HPDE6-E6E7 (cell line): Measurements from ENCODE around the gene SCLY.
"Not testable (repeated sequence)": the region's sequence is repeated elsewhere in the genome, so short reads cannot be mapped to it uniquely, and the experiment has no call there.

Experiments used
- DNase-seq: peaks from one replicate; pipeline ENCODE4 v3.0.0; 2011; ENCODE audit warnings: missing footprints; ENCODE audit errors: extremely low spot score

The SCLY gene

DNA sequence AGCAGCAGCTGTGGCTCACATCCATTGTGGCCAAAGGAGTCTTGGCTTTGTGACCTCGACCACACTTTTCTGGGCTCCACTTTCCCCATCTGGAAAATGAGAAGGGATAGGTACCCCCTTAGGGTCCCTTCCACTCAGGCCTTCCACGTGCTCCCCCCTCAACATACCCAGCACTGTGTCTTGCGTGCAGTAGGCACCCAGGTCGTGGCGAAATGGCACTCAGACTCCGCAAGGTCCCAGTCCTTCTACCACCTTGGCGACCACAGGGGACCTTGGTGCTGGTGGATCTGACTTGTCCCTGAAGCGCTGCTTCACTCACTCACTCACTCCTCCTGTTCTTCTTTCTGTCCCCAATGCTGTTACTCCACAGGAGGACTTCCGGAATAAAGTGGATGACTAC, 19.9 kb upstream of the SCLY start:
- DNase-seq = no peak

DNA sequence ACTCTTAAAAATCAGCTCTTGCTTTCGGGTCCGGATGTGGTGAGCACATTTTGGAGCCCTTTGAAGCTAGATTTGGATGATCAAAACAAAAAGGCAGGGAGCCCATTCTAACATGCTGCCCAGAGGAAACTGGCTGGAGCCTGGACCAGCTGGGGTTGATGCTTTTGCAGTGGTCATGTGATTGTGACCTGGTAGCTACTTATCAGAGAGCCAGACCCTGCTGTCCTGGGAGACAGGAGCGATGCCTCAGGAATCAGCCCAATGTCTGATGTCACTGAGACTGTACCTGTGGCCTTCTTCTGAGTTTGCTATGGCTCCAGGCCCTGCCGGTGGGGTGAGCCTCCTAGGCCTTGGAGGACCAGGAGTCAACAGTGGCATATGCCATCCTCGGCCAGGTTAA, 18.7 kb upstream of the SCLY start:
- DNase-seq = no peak

DNA sequence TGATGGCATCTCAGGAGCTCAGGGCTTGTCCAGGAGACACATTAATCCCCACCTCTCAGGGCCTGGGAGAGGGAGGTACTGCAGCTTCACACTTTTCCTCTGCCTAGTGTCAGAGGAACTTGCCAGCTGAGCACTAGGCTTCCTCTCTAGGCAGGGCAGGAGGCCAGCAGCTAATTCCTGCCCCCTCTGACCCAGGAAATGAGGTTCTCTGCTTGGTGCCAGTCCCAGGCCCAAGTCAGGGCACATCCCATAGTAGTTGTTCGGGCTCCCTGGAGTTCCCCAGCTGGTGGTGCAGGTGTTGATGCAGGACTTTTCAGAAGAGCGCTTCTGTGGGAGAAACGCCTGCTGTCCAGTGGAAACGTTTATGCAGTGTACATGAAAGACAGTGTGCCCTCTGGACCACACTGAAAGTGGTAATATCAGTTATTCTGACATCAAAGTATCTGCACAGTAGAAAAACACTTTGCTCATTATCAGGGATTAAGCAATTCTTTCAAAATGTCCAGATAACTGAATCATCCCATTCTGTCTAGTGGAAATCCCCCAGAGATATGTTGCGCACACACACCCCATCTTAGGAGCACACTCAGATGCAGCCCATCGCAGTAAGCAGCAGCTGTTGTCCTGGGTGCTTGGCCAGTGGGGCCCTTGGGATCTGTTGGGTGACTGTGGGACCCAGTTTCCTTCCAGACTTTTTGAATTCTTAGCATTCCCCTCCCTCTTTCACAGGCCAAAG, 17.8 kb upstream of the SCLY start:
- no peak for DNase-seq

DNA sequence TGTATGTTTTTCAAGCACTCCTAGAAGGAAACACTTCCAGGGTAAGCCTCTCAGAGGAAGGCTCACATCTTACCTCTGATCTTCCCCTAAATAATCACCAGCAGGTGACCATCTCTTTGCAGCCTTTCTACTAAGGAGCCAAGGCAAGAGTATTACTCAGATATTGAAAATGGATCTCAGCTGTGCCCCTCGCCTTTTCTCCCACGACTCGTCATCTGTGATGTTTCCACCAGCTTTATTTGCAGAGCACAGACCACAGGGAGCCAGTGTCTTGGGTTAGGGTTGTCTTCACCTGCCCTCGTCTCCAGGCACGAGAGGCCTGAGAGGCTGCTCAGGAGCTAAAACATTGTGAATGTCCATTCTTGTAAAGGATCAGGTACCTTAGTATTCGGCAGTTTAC, 16.9 kb upstream of the SCLY start:
- DNase-seq = no peak

DNA sequence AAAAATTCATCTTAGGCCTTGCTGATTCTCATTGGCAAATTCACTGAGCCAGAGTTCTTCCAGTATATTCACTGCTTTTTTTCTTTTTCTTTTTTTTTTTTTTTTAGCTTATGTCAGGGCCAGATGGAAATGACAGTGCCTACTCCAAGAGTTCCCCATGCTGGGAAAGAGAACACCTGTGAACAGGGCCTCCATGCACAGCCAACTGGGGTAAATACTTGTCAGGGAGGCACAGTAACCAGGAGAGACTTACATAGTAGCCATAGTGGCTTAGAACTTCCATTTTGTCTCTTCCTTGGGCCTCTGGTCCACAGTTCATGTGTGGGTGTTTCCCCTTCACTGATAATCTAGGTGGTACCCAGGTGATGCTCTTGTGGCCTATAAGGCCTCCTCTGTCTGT, 15.2 kb upstream of the SCLY start:
- DNase-seq = no peak

DNA sequence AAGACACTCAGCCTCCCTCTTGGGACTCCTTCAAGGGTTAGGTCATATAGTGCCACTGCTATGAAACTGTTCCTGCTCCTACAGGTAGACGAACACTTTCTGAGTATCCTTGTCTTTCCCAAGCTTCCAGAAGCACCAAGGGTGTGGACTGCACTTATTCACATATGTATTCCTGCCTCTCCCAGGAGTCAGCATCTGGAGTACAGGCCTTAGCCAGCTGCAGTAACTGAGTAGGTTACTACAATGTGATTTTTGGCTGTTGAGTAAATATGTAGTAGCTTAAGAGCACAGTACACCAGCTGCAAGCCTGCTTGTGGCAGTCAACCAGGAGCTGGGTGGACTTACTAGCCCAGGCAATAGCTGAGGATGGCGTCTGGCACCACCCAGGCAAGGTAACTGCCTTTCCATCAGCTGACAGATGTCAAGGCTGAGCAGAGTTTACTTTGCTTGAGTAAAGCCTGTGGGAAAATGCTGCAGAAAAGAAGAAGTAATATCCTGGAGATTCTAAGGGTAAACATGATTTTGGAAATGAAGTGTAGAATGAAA, 14.0 kb upstream of the SCLY start:
- DNase-seq = no peak

DNA sequence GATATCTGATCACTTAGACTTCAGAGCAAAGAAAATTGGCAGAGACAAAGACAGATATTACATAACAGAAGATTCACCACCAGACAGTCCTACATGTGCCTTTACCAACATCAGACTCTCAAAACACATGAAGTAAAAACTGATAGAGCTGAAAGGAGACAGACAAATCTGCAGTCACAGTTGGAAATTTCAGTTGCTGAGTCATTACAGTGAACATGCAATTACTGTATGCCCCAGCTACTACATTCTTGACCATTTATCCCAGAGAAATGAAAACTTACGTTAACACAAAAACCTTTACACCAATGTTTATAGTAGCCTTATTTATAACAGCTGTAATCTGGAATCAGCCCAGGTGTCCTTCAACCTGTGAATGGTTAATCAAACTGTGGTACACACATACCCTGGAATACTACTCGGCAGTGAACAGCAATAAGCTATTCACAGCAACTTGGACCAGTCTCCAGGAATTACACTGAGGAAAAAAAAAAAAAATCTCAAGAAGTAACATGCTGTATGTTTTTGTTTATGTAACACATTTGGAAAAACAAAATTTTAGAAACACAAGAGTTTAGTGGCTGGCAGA, 7.5 kb upstream of the SCLY start:
- DNase-seq = no peak

DNA sequence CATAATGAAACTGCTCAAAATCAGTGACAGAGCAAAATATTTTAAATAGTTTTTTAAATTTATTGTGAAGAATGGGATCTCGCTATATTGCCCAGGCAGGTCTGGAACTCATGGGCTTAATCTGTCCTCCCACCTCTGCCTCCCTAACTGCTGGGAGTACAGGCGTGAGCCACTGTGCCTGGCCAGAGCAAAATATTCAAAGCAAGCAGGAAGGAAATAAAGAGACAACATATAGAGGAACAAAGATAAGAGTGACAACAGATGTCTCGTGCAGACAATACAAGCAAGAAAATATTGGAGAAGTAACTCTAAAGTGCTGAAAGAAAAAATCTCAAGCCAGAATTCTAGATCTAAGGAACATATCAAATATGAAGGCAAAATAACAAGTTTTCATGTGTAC, 5.0 kb upstream of the SCLY start:
- DNase-seq = no peak

DNA sequence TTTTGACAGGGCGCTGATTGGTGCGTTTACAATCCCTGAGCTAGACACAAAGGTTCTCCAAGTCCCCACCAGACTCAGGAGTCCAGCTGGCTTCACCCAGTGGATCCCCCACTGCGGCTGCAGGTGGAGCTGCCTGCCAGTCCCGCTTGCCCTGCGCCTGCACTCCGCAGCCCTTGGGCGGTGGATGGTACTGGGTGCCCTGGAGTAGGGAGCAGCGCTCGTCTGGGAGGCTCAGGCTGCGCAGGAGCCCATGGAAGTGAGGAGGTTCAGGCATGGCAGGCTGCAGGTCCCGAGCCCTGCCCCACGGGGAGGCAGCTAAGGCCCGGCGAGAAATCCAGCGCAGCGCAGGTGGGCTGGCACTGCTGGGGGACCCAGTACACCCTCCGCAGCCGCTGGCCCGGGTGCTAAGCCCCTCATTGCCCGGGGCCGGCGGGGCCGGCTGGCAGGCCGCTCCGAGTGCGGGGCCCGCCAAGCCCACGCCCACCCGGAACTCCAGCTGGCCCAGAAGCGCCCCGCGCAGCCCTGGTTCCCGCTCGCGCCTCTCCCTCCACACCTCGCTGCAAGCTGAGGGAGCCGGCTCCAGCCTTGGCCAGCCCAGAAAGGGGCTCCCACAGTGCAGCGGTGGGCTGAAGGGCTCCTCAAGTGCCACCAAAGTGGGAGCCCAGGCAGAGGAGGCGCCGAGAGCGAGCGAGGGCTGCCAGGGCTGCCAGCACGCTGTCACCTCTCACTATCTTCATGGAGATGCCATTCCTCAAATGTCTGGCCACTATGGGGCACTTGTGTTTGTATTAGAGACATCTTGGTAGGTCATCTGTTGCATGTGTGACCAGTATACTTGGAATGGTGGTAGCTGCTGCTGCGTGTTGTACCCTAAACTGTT, 2.9 kb upstream of the SCLY start:
- not testable (repeated sequence) for DNase-seq

DNA sequence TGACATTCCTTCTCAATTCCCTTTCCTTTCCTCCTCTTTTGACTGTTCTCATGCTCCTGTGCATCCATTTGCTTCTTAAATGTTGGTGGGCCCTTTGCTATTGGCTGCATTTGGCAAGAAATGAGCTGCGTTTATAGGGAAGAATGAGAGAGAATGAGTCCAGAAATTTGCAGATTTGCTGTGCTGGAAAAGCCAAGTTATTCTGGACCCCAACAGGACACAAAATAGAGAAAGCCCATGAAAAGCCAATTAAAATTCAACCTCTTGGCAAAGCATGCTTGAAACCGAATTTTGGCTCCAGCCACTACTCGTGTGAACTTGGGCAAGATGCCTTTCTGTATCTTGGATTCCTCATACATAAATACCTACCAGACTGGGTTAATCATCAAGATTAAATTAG, 1.3 kb upstream of the SCLY start:
- DNase-seq = no peak

DNA sequence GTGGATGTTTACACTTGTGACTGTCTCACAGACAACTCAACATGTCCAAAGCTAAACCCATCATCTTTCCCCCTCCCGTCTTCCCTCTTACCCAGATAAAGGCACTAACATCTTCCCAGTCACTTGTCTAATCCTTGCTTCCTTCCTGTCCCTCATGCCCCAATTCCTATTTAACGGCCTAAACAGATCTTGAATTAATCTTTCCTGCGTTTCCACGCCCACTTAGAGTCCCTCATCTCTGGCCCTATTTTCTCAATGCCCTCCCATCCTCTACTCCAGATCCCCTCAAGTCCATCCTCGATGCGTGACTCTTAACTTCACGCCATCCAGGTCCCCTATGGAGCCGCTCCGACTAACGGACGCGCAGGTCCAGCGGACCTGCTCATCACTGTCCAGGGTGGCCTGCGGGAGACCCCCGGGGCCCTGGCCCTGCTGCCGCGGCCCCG, 682 bp upstream of the SCLY start:
- DNase-seq = no peak

DNA sequence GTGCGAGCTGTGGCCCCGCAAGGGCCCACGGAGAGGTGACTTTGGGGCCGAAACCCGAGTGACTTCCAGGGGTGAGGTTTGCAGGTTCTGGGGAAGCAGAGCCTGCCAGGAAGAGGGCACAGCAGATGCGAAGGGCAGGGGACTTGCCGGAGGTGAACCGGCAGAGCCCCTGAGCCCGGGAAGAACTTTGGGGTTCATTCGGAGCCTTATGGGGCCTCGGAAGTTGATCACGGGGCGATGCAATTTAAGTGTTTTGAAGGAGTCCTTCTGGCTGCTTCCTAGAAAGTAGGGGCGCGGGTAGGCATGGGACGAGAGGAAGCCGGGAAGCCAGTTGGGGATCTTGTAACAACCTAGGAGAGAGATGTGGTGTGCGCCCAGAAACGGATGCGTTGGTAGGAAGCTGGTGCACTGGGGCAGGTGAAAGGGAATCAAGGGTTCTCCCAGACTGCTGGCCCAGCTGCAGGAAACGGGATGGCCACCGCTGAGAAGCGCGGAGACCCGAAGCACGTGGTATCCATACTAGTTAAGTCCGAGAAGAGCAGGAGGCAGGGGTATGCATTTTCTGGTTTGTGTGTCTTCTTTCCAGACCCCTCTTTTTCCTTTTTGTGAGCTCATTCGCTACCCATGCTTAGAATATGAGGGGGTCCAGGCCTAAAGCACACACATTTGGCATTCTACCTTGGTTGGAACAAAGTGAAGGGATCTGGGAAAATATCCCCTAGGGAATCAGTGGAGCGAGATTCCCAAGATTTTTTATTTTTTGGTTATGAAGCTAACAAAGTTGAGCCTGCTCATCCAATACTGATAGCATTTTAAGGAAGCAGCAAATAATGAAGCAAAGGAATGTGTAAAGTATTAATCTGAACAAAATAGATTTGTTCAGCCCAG, 758 bp downstream of the SCLY start:
- DNase-seq = peak; percentile 41

DNA sequence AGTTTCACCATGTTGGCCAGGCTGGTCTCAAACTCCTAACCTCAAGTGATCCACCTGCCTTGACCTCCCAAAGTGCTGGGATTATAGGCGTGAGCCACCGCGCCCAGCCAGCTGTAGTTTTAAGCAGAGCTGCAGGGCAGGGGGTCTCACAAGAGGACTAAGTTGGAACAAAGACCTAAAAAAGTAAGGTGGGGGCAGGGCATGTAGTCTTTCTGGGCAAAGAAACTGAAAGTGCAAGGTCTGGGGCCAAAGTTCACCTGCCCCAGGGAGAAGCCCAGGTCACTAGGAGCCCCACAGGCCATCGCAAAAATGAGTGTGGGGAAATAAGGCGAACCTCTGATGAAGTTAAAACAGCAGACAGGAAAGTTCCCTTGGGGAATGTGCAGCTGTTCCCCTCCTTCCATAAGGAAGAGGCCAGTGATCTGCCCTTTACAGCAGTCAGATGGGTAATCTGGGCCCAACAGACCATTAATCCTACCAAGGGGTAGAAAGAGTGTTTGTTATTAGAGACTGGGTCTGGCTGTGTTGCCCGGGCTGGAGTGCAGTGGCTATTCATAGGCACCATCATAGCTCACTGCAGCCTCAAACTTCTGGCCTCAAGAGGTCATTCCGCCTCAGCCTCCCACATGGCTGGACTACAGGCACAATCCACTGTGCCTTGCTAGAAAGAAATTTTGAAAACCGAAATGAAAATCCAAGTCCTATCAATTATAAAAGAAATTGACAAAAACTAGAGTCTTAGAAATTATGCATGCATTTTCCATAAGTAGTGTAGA, 2.8 kb downstream of the SCLY start:
- DNase-seq = no peak

DNA sequence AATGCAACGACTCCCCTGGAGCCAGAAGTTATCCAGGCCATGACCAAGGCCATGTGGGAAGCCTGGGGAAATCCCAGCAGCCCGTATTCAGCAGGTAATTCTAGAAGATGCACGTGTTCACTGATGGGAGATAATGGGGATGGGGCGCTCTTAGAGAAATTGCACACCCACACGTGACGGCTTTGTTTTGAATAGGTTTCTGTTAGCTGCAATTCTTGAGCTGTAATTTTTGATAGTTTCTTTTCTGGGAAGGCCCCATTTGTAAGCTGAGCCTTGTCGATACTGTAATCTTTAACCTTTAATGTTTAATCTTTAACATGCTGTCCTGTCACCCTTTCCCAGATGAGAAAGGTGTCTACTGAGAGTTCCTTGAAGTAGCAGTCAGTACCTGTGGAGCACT, 3.6 kb downstream of the SCLY start:
- DNase-seq = no peak

DNA sequence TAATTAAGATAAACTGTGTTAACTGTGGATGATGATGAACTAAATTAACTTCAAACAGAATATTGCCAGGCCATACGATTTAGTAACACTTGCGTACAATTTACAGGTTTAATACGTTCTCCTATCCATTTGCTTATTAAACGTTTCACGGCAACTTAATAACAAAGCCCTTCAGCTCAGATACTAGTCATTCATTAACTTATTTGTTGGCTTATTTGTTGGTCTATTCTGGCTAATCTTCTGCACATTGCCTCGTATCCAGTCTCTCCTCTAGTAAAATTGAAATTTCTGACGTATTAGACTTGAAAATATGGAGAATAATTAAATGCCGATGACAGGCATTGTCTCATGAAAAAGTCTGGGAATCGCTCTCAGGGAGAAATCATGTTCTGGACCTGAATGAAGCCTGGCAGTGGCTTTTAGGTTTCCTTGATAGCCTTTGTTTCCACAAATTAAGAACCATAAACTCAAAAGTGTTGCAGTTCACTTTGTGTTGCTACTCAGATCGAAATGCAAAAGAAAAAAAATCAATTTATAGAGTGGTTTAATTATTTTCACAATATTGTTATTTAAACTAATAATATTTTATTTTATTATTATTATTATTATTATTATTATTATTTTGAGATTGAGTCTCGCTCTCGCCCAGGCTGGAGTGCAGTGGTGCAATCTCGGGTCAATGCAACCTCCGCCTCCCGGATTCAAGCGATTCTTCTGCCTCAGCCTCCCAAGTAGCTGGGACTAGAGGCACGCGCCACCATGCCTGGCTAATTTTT, 4.5 kb downstream of the SCLY start:
- DNase-seq = no peak

DNA sequence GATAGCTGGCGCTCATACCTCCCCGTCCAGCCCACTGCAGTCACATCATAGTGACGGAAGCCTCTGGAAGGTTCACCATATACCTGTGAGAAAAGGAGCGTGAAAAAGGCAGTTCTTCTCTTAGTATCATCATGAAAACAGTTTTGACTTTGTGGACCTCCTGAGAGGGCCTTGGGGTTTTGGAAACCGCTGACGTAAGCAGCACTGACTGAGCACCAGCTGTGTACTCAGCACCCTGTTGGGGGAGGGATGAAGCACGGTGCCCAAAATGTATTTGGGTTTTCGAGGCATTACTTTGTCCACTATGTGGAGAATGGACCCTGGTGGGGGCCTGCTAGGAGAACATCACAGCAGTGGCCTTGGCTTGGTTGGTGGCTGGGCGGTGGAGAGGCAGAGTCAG, 5.4 kb downstream of the SCLY start:
- no peak for DNase-seq

DNA sequence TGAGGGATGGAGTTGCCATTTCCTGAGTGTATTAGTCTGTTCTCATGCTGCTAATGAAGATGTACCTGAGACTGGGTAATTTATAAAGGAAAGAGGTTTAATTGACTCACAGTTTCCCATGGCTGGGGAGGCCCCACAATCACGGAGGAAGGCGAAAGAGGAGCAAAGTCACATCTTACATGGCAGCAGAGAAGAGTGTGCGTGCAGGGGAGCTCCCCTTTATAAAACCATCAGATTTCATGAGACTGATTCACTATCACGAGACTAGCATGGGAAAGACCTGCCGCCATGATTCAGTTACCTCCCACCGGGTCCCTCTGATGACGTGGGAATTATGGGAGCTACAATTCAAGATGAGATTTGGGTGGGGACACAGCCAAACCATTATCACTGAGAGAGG, 5.9 kb downstream of the SCLY start:
- DNase-seq = not testable (repeated sequence)

DNA sequence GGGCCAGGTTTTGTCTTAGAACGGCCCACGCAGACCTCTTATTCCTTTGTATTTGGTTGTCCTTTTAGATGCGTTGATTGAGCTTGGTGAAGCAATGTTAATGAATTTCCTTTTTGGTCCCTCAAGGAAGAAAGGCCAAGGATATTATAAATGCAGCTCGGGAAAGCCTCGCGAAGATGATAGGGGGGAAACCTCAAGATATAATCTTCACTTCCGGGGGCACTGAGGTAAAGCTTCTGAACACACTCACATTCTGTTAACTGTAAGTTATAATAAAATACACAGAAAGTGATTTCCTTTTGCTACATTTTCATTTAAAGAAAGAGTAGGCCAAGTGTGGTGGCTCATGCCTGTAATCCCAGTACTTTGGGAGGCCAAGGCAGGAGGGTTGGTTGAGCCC, 7.1 kb downstream of the SCLY start:
- DNase-seq = no peak

DNA sequence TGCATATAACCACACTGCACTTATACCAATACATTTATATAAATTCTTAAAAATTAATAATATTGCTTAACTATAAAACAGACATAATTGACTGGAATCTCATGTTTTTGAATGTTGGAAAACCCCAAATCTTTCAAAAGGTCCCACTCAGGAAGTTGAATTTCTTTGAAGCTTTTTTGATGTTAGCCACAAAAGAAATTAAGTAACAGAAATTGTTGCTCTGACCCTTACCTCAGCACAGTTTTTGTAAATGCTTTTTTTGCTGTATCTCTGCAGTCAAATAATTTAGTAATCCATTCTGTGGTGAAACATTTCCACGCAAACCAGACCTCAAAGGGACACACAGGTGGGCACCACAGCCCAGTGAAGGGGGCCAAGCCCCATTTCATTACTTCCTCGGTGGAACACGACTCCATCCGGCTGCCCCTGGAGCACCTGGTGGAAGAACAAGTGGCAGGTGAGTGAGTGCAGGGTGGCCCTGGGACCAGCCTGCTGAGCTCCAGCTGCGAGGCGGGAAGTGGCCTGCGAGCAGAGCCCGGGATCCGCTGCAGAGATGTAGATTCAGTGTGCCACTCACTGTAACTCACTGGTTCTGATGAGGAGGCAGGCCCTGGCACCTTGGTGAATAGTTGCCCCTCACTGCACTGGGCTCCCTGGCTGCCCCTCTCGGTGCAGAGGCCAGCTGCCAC, 8.4 kb downstream of the SCLY start:
- no peak for DNase-seq
